Muscle of leg (tissue), 11 donors: ENCODE data around the gene FAM180A. TPM values are rescaled to one million over a fixed set of nuclear protein-coding genes. Genes with fewer than 3 reads are reported as not detected.

Source experiments
- DNase-seq: peaks from one replicate; pipeline ENCODE4 v3.0.0; 2013
- H3K27ac ChIP-seq: one replicate; pipeline ENCODE4 v1.5.1; 2013; ENCODE audit warnings: mild to moderate bottlenecking, low read length, control low read depth
- H3K27me3 ChIP-seq: one replicate; pipeline ENCODE4 v1.6.1; 2013; ENCODE audit warnings: low read length; ENCODE audit not compliant: control insufficient read depth, insufficient read depth
- H3K36me3 ChIP-seq: one replicate; pipeline ENCODE4 v1.6.1; 2013; ENCODE audit warnings: low read length; ENCODE audit not compliant: control insufficient read depth, insufficient read depth
- H3K4me1 ChIP-seq: one replicate; pipeline ENCODE4 v1.6.1; 2013; ENCODE audit warnings: low read length; ENCODE audit not compliant: control insufficient read depth, insufficient read depth
- H3K4me3 ChIP-seq: one replicate; pipeline ENCODE4 v1.5.1; 2013; ENCODE audit warnings: low read length, control low read depth
- H3K9me3 ChIP-seq: replicated peaks from 2 replicates; pipeline ENCODE4 v1.6.1; 2013; ENCODE audit warnings: low read depth, low read length; ENCODE audit not compliant: control insufficient read depth
- WGBS: methylation state at CpG from one replicate; pipeline ENCODE4 v1.1.5; 2013; ENCODE audit warnings: missing lambda C conversion rate; ENCODE audit not compliant: insufficient coverage; 5-methylcytosine and 5-hydroxymethylcytosine counted together
- polyA plus RNA-seq, 8 donors: library from polyadenylated mRNA; unstranded; fragments of 120-200 nt; gene quantifications; one replicate each; pipeline versions ENCODE4 v1.2.1 to v1.2.3, GENCODE V29; 2013; ENCODE audit warnings: inconsistent platforms in 1 of 8, low replicate concordance in 1 of 8; ENCODE audit not compliant: insufficient read length in 8 of 8, insufficient read depth in 1 of 8
- total RNA-seq: library from RNA; stranded (reverse); fragments of 120-200 nt; gene quantifications from one replicate; pipeline ENCODE4 v1.2.4, GENCODE V29; 2013

FAM180A gene
- total and polyA plus RNA-seq, 9 donors, result 0.17 to 0.96 (median 0.35) TPM; not detected in 1

DNA sequence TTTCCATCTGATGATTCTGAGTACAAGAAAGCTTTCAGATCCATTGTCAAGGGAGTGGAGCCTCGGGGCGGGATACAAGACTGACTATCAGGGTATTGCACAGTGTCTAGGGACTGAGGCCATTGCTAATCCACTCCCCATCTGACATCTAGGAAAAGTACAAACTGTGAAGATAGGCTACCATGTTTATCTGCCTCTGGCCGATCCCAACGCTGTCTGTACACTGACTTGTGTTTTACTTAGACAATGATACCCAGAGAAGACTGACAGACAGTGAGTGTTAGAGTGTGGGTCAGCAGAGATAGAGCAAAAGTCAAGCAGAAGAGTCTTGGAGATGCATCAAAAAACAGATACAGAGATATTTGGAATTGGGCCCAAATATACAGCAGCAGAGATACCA lies 17.5 kb downstream of the FAM180A start:
- Histone ChIP-seq H3K27me3 (peaks cover 7% of the 10 kb centered on the region), H3K9me3 (no peaks in the 10 kb centered on the region), H3K4me1 (no peaks in the 10 kb centered on the region), H3K4me3 (no peak overlapping the region), H3K36me3 (no peaks in the 10 kb centered on the region), H3K27ac (no peak overlapping the region)
- no peak for DNase-seq
- 100% methylated on average over 2 of the region's 4 CpGs for WGBS

- Histone ChIP-seq H3K4me3 (no peak overlapping the region), H3K4me1 (no peaks in the 10 kb centered on the region), H3K27me3 (peaks cover 14% of the 10 kb centered on the region), H3K36me3 (no peaks in the 10 kb centered on the region), H3K27ac (no peak overlapping the region), H3K9me3 (no peaks in the 10 kb centered on the region)
- no CpG with 5 or more reads among the region's 5 CpGs for WGBS
- no peak for DNase-seq
Observed at GRCh38 chr7:135729230-135729629, 19.4 kb downstream of the FAM180A start.

DNA sequence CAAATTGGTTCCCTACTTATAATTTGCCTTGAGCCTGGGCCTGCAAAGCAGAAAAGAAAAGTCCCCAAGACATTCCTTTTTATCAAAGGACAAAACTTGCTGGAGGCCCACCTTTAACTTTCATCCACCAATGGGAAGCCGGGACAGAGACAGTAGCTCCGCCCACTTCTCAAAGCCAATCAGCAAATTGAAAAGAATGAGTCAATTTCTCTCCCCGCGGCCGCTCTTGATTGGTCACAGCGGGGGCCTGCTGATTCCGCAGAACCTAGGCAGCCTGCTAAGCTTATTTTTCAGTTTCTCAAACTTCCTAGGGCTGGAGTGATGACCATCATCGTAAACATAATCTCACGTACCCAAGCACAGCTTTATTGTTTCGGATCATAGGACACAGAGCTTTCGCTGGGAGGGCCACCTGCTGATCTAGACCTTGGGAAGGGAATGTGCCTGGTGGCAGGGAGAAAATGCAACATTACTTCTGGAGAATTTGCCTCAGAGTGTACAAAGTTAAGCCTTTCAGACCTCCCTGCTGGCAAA lies 20.4 kb downstream of the FAM180A start, which contains the start of gene SLC13A4:
TSS of gene SLC13A4 (minus strand) at position 51 of the 534 bp plus-strand sequence. CDS start 690 bp downstream, outside the sequence.
- DNase-seq, result no peak
- Histone ChIP-seq H3K4me1 (no peaks in the 10 kb centered on the region), H3K36me3 (no peaks in the 10 kb centered on the region), H3K27ac (no peak within 1 kb of the TSS), H3K4me3 (no peak within 1 kb of the TSS), H3K27me3 (peaks cover 16% of the 10 kb centered on the region), H3K9me3 (no peaks in the 10 kb centered on the region)
- 71% methylated on average over 9 of the region's 11 CpGs for WGBS

DNA sequence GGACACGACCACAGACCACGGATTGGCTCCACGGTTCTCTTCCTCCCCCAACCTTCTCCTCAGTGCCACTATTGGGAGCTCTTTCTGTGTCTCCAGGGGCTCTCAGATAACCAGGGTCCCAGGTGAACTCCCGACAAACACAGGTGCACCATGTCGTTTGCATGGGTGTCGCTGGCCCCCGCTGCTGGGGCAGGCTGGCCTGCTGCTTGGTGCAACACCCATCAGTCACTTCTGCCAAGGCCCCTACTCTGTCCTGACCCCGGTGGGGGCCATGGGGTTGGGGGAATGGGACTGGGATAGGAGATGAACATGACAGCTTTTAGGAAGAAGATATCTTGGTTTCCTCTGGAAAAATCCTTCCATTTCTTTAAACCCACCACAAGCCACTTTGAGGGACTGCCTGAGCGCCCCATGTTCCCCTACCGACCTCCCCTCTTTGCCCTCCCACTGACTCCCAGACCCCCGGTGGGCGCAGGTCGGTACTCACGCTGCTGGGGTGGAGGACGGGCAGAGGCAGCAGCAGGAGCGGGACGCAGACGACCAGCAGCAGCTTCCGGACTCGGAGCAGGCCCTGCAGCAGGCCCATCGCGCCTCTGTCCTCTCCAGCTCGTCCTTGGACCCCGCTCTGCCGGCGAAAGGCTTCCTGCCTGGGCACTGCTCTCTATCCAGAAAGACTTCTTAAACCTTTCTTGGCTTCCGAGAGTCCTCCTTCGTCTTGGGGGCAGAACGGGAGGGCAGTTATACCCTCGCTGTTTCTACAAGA lies 21.5 kb downstream of the FAM180A start:
- Histone ChIP-seq H3K27me3 (peaks cover 22% of the 10 kb centered on the region), H3K27ac (no peak overlapping the region), H3K4me3 (no peak overlapping the region), H3K36me3 (no peaks in the 10 kb centered on the region), H3K4me1 (no peaks in the 10 kb centered on the region), H3K9me3 (no peaks in the 10 kb centered on the region)
- no peak for DNase-seq
- WGBS, result 89% methylated on average over 24 of the region's 30 CpGs

DNA sequence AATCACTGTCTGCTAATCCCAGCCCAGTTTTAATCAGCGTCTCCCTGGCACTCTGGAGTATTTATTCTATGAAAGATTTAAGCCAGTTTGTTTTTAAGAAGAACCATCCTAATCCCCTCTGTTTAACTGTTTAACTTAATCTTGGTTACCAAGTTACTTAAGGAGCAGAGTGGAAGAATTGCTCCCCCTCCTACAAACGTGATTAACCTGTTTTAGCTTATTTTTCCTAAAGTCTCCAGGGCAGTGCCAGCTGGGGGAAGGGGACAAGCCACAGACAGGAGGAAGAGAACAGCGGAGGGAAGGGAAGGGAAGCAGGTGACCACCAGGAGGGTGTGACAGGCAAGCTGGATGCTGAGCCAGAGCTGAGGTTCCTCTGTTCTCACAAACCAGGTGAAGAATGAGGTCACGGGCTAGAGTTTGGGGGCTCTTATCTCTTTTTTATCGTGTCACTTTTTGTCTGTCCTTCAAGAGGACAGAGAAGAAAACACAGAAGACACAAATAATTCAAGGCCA lies 22.3 kb downstream of the FAM180A start:
- Histone ChIP-seq H3K27ac (no peak overlapping the region), H3K27me3 (peaks cover 25% of the 10 kb centered on the region), H3K9me3 (no peaks in the 10 kb centered on the region), H3K4me3 (no peak overlapping the region), H3K36me3 (no peaks in the 10 kb centered on the region), H3K4me1 (no peaks in the 10 kb centered on the region)
- DNase-seq, result no peak
- 86% methylated on average over 2 of the region's 5 CpGs for WGBS

DNA sequence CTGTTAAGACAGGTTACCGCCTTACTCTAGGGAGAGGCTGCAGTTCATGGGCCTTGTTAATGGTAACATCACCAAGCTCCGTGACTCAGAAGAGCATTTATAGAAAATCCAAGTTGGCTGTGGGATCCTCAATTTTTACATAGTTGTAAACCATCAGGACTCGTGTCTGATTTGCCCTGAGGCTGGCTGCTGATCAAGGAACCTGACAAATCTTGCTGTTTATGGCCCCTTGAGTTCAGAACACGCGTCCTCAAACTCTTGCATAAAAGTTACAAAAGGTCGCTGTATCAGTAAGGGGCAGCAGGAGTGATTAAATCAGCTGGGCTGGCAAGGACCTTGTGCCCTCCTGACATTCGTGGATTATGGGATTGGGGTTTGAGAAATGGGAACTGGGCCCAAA lies 25.2 kb downstream of the FAM180A start:
- DNase-seq, result no peak
- Histone ChIP-seq H3K27me3 (peaks cover 32% of the 10 kb centered on the region), H3K4me3 (no peak overlapping the region), H3K9me3 (no peaks in the 10 kb centered on the region), H3K36me3 (no peaks in the 10 kb centered on the region), H3K4me1 (no peaks in the 10 kb centered on the region), H3K27ac (no peak overlapping the region)
- WGBS, result 84% methylated on average over 7 of the region's 7 CpGs

DNA sequence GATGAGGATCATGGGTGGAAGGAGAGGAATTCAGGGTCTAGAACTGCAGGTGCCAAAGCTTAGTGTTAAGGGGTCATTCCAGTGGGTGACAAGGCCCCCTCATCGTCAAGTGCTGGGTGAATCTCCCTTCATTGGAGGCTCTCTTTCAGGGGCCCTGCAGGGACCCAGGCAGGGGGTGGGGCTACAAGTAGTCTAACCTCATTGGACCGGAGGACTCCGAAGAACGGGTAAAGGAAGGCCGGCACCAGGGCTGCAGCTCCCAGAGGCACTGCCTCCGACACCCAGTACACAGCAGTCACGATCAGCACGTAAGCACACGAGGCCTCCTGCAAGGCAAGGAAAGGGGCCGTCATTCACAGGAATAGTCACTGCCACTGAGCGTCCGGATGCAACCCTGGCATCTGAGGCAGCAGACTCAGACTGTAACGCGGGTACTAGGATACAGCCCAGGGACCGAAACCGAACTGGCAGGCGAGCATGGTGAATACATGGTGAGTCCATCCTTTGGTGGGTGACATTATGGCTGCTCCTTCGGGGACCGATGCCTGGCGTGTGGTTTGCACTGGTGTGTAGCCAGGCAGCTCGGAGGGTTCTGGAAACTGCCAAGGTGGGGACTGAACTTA lies 27.3 kb downstream of the FAM180A start:
- H3K27me3 ChIP-seq, result peaks cover 31% of the 10 kb centered on the region
- no peak overlapping the region for H3K4me3 ChIP-seq
- H3K4me1 ChIP-seq, result peaks cover 4% of the 10 kb centered on the region
- no peak overlapping the region for H3K27ac ChIP-seq
- WGBS, result 88% methylated on average over 19 of the region's 21 CpGs
- H3K9me3 ChIP-seq, result no peaks in the 10 kb centered on the region
- no peaks in the 10 kb centered on the region for H3K36me3 ChIP-seq
- DNase-seq, result no peak

DNA sequence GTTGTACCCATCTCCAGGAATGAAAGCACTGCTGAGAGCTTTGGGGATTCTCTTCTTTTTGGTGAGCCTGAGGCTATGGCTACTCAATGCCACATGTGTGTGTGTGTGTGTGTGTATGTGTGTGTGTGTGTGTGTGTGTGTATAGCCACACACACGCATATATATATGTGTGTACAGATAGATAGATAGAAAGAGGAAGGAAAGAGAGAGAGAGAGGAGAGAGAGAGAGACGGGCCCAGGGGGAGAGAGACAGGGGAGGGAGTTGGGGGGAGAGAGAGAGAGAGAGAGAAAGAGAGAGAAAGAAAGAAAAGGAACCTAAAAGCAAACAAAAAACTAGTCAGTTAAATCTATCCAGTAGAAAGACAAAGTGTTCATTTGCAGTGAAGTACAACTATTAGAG lies 28.9 kb downstream of the FAM180A start:
- peaks cover 4% of the 10 kb centered on the region for H3K4me1 ChIP-seq
- H3K27ac ChIP-seq, result no peak overlapping the region
- peaks cover 28% of the 10 kb centered on the region for H3K27me3 ChIP-seq
- no peak for DNase-seq
- no peak overlapping the region for H3K4me3 ChIP-seq
- WGBS, result 40% methylated on average over 1 of the region's 2 CpGs
- H3K9me3 ChIP-seq, result no peaks in the 10 kb centered on the region
- no peaks in the 10 kb centered on the region for H3K36me3 ChIP-seq

DNA sequence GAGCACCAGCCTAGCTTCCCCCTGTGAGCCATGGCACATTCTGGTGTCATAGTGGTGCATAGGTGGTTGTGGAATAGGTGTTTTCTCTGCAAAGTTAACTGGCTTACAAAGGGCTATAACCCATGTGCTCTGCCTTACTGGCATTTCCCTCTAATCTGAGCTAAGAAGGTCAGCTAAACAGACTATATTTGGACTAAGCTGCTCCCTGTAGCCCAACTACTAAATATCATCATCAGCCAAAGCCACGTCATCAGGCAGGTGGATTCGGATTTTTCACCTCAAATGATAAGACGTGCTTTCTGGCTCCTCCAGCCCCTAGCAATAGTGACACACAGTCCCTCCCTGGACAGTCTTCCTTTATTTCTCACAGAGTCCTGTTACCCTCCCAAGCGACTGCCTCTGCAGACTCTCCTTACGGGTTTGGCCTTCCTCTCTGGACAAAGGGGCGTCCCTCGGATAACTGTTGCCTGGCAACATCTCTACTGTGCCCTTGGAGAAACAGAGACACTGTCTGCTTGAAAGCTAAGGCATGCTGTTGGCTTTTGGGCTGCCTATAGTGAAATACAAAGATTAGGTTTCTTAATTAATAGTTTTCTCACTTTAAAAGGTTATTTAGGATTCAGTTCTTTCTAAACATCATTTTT lies 29.7 kb downstream of the FAM180A start:
- peaks cover 35% of the 10 kb centered on the region for H3K27me3 ChIP-seq
- no peak overlapping the region for H3K27ac ChIP-seq
- no peak overlapping the region for H3K4me3 ChIP-seq
- peaks cover 4% of the 10 kb centered on the region for H3K4me1 ChIP-seq
- no peak for DNase-seq
- WGBS, result 30% methylated on average over 4 of the region's 7 CpGs
- H3K36me3 ChIP-seq, result no peaks in the 10 kb centered on the region
- H3K9me3 ChIP-seq, result no peaks in the 10 kb centered on the region

DNA sequence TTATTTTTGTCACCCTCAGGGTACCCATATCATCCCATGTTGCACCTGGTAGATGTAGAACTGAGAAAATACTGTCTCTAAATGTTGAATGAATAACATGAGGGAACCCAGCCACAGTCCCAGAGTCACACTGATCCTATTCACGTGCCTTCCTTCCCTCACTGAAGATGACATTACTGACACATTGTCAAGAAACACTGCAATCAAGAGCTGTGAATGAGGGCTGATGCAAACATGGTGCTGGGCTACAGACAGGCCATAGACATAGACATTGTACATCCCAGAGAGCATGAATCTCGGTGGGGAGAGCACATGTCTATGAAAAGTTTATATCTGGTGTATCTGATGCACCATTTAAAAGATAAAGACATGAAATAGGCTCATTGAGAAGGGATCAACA lies 30.4 kb downstream of the FAM180A start:
- DNase-seq, result no peak
- Histone ChIP-seq H3K27ac (no peak overlapping the region), H3K36me3 (no peaks in the 10 kb centered on the region), H3K27me3 (peaks cover 38% of the 10 kb centered on the region), H3K4me3 (no peak overlapping the region), H3K4me1 (peaks cover 4% of the 10 kb centered on the region), H3K9me3 (no peaks in the 10 kb centered on the region)
- 100% methylated on average over 1 of the region's 2 CpGs for WGBS
